Stomach (tissue), 4 donors: ENCODE measurements around the gene UTS2B.

Experiments
- POLR2AphosphoS5 ChIP-seq, 3 donors: sonication (generic); formaldehyde crosslinking; IDR thresholded peaks; one replicate each; pipeline ENCODE4 v1.6.1; 2016; ENCODE audit warnings: antibody characterized with exemption in 3 of 3
- TF ChIP-seq, protein P1 (sequence below), 7 experiments: fragments of 450-650 bp in 4 of 7; fragments of 200-600 bp in 3 of 7; sonication (generic) in 3 of 7; IDR thresholded peaks; one replicate each; pipeline ENCODE4 v1.5.1; 2016 to 2019; ENCODE audit warnings: antibody characterized with exemption in 7 of 7, control low read depth in 2 of 7, mild to moderate bottlenecking in 1 of 7

DNA sequence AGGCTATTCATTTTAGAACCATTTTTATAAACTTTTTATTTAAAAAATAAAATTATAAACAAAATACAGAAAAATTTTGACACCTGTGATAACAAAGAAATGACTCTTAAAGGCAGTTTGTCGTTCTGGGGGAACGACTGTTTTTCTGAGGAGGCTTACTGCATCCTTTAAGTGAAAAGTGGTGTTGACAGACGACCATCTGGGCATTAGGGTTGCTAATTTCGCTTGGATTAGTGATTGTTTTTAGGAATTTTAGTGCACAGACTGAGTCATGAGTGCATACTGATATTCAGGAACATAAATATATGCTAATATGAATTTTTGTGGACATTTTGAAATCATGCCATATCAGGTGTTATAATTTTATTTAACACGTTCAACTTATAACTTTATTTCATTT is 102.8 kb downstream of the UTS2B start:
- TF ChIP-seq, protein P1, sequence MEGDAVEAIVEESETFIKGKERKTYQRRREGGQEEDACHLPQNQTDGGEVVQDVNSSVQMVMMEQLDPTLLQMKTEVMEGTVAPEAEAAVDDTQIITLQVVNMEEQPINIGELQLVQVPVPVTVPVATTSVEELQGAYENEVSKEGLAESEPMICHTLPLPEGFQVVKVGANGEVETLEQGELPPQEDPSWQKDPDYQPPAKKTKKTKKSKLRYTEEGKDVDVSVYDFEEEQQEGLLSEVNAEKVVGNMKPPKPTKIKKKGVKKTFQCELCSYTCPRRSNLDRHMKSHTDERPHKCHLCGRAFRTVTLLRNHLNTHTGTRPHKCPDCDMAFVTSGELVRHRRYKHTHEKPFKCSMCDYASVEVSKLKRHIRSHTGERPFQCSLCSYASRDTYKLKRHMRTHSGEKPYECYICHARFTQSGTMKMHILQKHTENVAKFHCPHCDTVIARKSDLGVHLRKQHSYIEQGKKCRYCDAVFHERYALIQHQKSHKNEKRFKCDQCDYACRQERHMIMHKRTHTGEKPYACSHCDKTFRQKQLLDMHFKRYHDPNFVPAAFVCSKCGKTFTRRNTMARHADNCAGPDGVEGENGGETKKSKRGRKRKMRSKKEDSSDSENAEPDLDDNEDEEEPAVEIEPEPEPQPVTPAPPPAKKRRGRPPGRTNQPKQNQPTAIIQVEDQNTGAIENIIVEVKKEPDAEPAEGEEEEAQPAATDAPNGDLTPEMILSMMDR (IDR thresholded peaks at IDR 0.05): no peak
- TF ChIP-seq POLR2AphosphoS5 (IDR thresholded peaks at IDR 0.05): no peak
